Hepatocyte (in vitro differentiated cells): ENCODE results near the gene IPO11. TPM values are rescaled to one million over a fixed set of nuclear protein-coding genes. Genes with fewer than 3 reads are reported as not detected.

Experiments
- DNase-seq: peaks from one replicate; pipeline ENCODE4 v3.0.0-alpha.2; 2016; ENCODE audit warnings: low spot score
- H2AFZ ChIP-seq: fragments of 200-600 bp; sonication (generic); 2 replicates; pipeline ENCODE4 v1.6.0; 2016; ENCODE audit warnings: antibody characterized with exemption, mild to moderate bottlenecking
- H3K27ac ChIP-seq: fragments of 200-600 bp; sonication (generic); 2 replicates; pipeline ENCODE4 v1.5.1; 2016; ENCODE audit warnings: mild to moderate bottlenecking
- H3K27me3 ChIP-seq: fragments of 200-600 bp; sonication (generic); 2 replicates; pipeline ENCODE4 v1.6.1; 2016
- H3K36me3 ChIP-seq: fragments of 200-600 bp; sonication (generic); replicated peaks from 2 replicates; pipeline ENCODE4 v1.5.1; 2016; ENCODE audit warnings: low read depth; ENCODE audit not compliant: insufficient read depth
- H3K4me1 ChIP-seq: fragments of 200-600 bp; sonication (generic); 2 replicates; pipeline ENCODE4 v1.5.1; 2016; ENCODE audit warnings: mild to moderate bottlenecking, moderate library complexity; ENCODE audit not compliant: insufficient read depth
- H3K4me2 ChIP-seq: fragments of 200-600 bp; sonication (generic); 2 replicates; pipeline ENCODE4 v1.6.0; 2016
- H3K4me3 ChIP-seq: fragments of 200-600 bp; sonication (generic); 2 replicates; pipeline ENCODE4 v1.5.1; 2016; ENCODE audit warnings: mild to moderate bottlenecking
- H3K79me2 ChIP-seq: fragments of 200-600 bp; sonication (generic); 2 replicates; pipeline ENCODE4 v1.6.0; 2017; ENCODE audit warnings: mild to moderate bottlenecking
- H3K9me2 ChIP-seq: fragments of 200-600 bp; sonication (generic); replicated peaks from 2 replicates; pipeline ENCODE4 v1.6.0; 2017; ENCODE audit warnings: mild to moderate bottlenecking; ENCODE audit not compliant: insufficient read depth
- H3K9me3 ChIP-seq: fragments of 200-600 bp; sonication (generic); 2 replicates; pipeline ENCODE4 v1.5.1; 2016; ENCODE audit warnings: low read depth, mild to moderate bottlenecking
- H4K20me1 ChIP-seq: fragments of 200-600 bp; sonication (generic); 2 replicates; pipeline ENCODE4 v1.6.0; 2016; ENCODE audit warnings: mild to moderate bottlenecking; ENCODE audit not compliant: insufficient read depth, poor library complexity, severe bottlenecking
- EZH2 ChIP-seq: fragments of 200-600 bp; sonication (generic); IDR thresholded peaks from 2 replicates; pipeline ENCODE4 v1.6.1; 2016; ENCODE audit warnings: antibody characterized with exemption, mild to moderate bottlenecking, borderline replicate concordance
- EZH2phosphoT487 ChIP-seq: fragments of 200-600 bp; sonication (generic); IDR thresholded peaks from one replicate; pipeline ENCODE4 v1.6.1; 2018; ENCODE audit warnings: antibody characterized with exemption, mild to moderate bottlenecking, low read depth, moderate library complexity; ENCODE audit not compliant: unreplicated experiment, severe bottlenecking
- WGBS: methylation state at CpG from one replicate; pipeline ENCODE4 v1.1.6; 2016; ENCODE audit warnings: low lambda C conversion rate; ENCODE audit errors: missing lambda C conversion rate; 5-methylcytosine and 5-hydroxymethylcytosine counted together
- polyA plus RNA-seq: library from polyadenylated mRNA; unstranded; fragments of >200 nt; fragmentation: Nextera tagmentation; extraction: Ambion mirVana; gene quantifications from 2 replicates; pipeline ENCODE4 v1.2.1, GENCODE V29; 2016
- total RNA-seq: library from RNA; depleted of rRNA; stranded (reverse); fragments of >200 nt; gene quantifications from 2 replicates; pipeline ENCODE4 v1.2.3, GENCODE V29; 2014
- TF ChIP-seq, protein P1 (sequence below): fragments of 200-600 bp; sonication (generic); IDR thresholded peaks from 2 replicates; pipeline ENCODE4 v1.5.1; 2016; ENCODE audit warnings: antibody characterized with exemption, mild to moderate bottlenecking; ENCODE audit not compliant: poor library complexity

IPO11 gene
- total and polyA plus RNA-seq, 2 experiments from 2014 or later: 10.3 to 24.2 TPM

DNA sequence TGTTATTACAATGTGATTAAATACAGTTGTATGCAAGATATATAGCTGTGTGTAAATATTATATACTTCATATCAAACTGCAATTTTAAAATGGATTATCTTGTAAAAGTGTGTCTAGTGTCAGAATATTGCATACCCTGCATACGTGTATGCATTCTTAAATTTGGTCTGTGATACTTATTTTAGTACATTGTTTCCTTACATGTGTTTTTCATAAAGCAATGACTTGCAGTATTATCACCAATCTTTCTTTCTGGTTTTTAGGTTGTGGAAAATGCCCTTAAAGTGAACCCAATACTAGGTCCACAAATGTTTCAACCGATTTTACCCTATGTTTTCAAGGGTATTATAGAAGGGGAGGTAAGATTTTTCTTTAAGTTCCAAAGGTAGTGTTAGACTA is 137.5 kb downstream of the IPO11 start:
- 76% methylated on average over 2 of the region's 2 CpGs for WGBS
- no peaks in the 10 kb centered on the region for H3K36me3 ChIP-seq
- no peak for DNase-seq
- H3K27ac ChIP-seq: no peak overlapping the region
- TF ChIP-seq, protein P1, sequence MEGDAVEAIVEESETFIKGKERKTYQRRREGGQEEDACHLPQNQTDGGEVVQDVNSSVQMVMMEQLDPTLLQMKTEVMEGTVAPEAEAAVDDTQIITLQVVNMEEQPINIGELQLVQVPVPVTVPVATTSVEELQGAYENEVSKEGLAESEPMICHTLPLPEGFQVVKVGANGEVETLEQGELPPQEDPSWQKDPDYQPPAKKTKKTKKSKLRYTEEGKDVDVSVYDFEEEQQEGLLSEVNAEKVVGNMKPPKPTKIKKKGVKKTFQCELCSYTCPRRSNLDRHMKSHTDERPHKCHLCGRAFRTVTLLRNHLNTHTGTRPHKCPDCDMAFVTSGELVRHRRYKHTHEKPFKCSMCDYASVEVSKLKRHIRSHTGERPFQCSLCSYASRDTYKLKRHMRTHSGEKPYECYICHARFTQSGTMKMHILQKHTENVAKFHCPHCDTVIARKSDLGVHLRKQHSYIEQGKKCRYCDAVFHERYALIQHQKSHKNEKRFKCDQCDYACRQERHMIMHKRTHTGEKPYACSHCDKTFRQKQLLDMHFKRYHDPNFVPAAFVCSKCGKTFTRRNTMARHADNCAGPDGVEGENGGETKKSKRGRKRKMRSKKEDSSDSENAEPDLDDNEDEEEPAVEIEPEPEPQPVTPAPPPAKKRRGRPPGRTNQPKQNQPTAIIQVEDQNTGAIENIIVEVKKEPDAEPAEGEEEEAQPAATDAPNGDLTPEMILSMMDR: no peak
- TF ChIP-seq EZH2 (no peak), EZH2phosphoT487 (no peak)
- no peaks in the 10 kb centered on the region for H3K9me2 ChIP-seq
- H4K20me1 ChIP-seq: no peaks in the 10 kb centered on the region
- no peaks in the 10 kb centered on the region for H3K27me3 ChIP-seq
- H3K4me3 ChIP-seq: no peak overlapping the region
- no peaks in the 10 kb centered on the region for H3K9me3 ChIP-seq
- no peak overlapping the region for H3K4me2 ChIP-seq
- H3K79me2 ChIP-seq: no peaks in the 10 kb centered on the region
- H2AFZ ChIP-seq: no peak overlapping the region
- peaks cover 4% of the 10 kb centered on the region for H3K4me1 ChIP-seq

DNA sequence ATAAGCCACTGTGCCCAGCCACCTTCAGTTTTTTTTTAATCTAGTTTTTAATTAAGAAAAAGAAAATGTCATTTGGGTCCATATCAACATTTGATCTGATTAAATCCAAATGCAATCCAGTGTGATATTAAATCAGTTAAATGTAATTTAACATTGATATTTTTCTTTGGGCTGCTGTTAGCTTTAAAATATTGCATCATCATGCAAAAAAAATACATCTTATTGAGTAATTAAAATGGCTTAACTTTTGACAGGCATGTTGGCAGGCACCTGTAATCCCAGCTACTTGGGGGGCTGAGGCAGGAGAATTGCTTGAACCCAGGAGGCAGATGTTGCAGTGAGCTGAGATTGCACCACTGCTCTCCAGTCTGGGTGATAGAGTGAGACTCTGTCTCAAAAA is 143.4 kb downstream of the IPO11 start:
- Histone ChIP-seq H3K4me3 (no peak overlapping the region), H3K9me3 (no peaks in the 10 kb centered on the region), H3K27ac (no peak overlapping the region), H3K4me1 (no peaks in the 10 kb centered on the region), H2AFZ (no peak overlapping the region), H4K20me1 (no peaks in the 10 kb centered on the region), H3K9me2 (no peaks in the 10 kb centered on the region), H3K4me2 (no peak overlapping the region), H3K36me3 (no peaks in the 10 kb centered on the region), H3K27me3 (no peaks in the 10 kb centered on the region), H3K79me2 (no peaks in the 10 kb centered on the region)
- TF ChIP-seq, protein P1: no peak
- TF ChIP-seq EZH2phosphoT487: no peak
- no peak for TF ChIP-seq EZH2
- DNase-seq: no peak

DNA sequence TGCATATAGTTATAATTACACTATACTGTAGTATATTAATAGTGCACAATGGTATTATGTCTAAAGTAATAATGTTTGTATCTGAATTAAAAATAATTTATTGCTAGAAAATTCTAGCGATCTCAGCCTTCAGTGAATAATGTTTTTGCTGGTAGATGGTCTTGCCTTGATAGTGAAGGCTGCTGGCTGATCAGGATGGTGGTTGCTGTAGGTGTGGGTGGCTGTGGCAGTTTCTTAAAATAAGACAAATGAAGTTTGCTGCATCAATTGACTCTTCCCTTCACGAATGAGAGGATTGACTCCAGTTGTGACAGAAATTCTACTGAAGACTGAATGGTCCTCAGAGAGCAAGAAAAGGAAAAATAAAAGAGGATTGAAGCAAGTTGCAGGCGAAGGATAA is 146.4 kb downstream of the IPO11 start:
- Histone ChIP-seq H3K27ac (no peak overlapping the region), H3K9me3 (no peaks in the 10 kb centered on the region), H3K36me3 (no peaks in the 10 kb centered on the region), H3K79me2 (no peaks in the 10 kb centered on the region), H3K4me3 (no peak overlapping the region), H2AFZ (no peak overlapping the region), H3K4me1 (no peaks in the 10 kb centered on the region), H4K20me1 (no peaks in the 10 kb centered on the region), H3K4me2 (no peak overlapping the region), H3K27me3 (no peaks in the 10 kb centered on the region), H3K9me2 (no peaks in the 10 kb centered on the region)
- TF ChIP-seq, protein P1: no peak
- no peak for TF ChIP-seq EZH2phosphoT487
- no peak for TF ChIP-seq EZH2
- DNase-seq: no peak
- over 99% methylated on average over 3 of the region's 3 CpGs for WGBS

DNA sequence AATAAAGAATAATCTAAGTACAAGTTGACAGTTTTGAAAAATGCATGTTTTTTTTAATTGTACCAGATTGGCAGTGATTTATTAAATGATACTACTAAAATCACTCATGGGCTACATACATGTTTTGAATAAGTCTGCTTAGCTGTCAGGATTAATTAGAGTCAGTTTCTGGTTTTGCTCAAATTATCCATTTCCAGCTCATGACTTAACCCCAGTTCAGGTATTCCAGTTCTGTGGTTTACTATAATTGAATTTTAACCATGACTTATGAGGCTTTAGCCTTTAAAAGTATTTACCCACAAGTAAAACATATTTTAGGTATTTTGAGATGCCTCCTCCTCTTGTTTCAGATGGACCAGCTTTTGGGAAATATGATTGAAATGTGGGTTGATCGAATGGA is 148.2 kb downstream of the IPO11 start:
- no peaks in the 10 kb centered on the region for H3K79me2 ChIP-seq
- no peak overlapping the region for H2AFZ ChIP-seq
- H3K9me3 ChIP-seq: no peaks in the 10 kb centered on the region
- H3K4me3 ChIP-seq: no peak overlapping the region
- no peak overlapping the region for H3K4me2 ChIP-seq
- no peak for DNase-seq
- no peak overlapping the region for H3K27ac ChIP-seq
- no peaks in the 10 kb centered on the region for H4K20me1 ChIP-seq
- H3K36me3 ChIP-seq: no peaks in the 10 kb centered on the region
- TF ChIP-seq, protein P1: no peak
- TF ChIP-seq EZH2: no peak
- TF ChIP-seq EZH2phosphoT487: no peak
- H3K4me1 ChIP-seq: no peaks in the 10 kb centered on the region
- 76% methylated on average over 1 of the region's 1 CpG for WGBS
- no peaks in the 10 kb centered on the region for H3K27me3 ChIP-seq
- H3K9me2 ChIP-seq: no peaks in the 10 kb centered on the region
